Keratinocyte (primary cell): Measurements from ENCODE around the gene SYNE1. TPM values are rescaled to one million over a fixed set of nuclear protein-coding genes. Genes with fewer than 3 reads are reported as not detected.

Experiments
- DNase-seq: peaks from one replicate; pipeline ENCODE4 v3.0.0-alpha.2; 2011; ENCODE audit warnings: low read depth, missing footprints, low spot score
- FAIRE-seq: peaks from 2 replicates; lab custom pipeline; 2011; peaks lifted over from hg19 to GRCh38; lab: Jason Lieb, UNC
- H2AFZ ChIP-seq: 2 replicates; pipeline ENCODE4 v1.6.0; 2012; ENCODE audit warnings: low read length, control low read depth, inconsistent platforms; ENCODE audit not compliant: control insufficient read depth
- H3K27ac ChIP-seq: 2 replicates; pipeline ENCODE4 v1.5.1; 2011; ENCODE audit warnings: low read length; ENCODE audit not compliant: control insufficient read depth, insufficient read depth
- H3K27me3 ChIP-seq: 3 replicates; pipeline ENCODE4 v1.6.0; 2011; ENCODE audit warnings: low read length; ENCODE audit not compliant: control insufficient read depth, insufficient read depth; ENCODE audit errors: extremely low read depth
- H3K36me3 ChIP-seq, 2 experiments: 2 replicates in 1 of 2; 3 replicates in 1 of 2; pipeline ENCODE4 v1.5.1; 2011; ENCODE audit warnings: low read length in 2 of 2, mild to moderate bottlenecking in 1 of 2; ENCODE audit not compliant: control insufficient read depth in 2 of 2, insufficient read depth in 2 of 2; ENCODE audit errors: extremely low read depth in 1 of 2
- H3K4me1 ChIP-seq: 3 replicates; pipeline ENCODE4 v1.5.1; 2011; ENCODE audit warnings: low read length; ENCODE audit not compliant: control insufficient read depth, insufficient read depth; ENCODE audit errors: extremely low read depth
- H3K4me2 ChIP-seq: 3 replicates; pipeline ENCODE4 v1.6.0; 2011; ENCODE audit warnings: low read depth, low read length; ENCODE audit not compliant: control insufficient read depth, insufficient read depth; ENCODE audit errors: extremely low read depth
- H3K4me3 ChIP-seq, 3 experiments: fragments of 200-600 bp in 1 of 3; sonication (generic) in 1 of 3; 2 replicates in 2 of 3; 3 replicates in 1 of 3; pipeline ENCODE4 v1.5.1; 2011 to 2016; ENCODE audit warnings: low read length in 3 of 3, mild to moderate bottlenecking in 3 of 3, control low read depth in 2 of 3, inconsistent platforms in 1 of 3, low read depth in 1 of 3, mixed read lengths in 1 of 3, mixed run types in 1 of 3, moderate library complexity in 1 of 3; ENCODE audit not compliant: control insufficient read depth in 2 of 3, insufficient read depth in 2 of 3; ENCODE audit errors: extremely low read depth in 1 of 3
- H3K79me2 ChIP-seq: 2 replicates; pipeline ENCODE4 v1.6.0; 2012; ENCODE audit warnings: low read length; ENCODE audit not compliant: control insufficient read depth, insufficient read depth
- H3K9ac ChIP-seq: 3 replicates; pipeline ENCODE4 v1.6.0; 2011; ENCODE audit warnings: low read length; ENCODE audit not compliant: control insufficient read depth, insufficient read depth; ENCODE audit errors: extremely low read depth
- H3K9me1 ChIP-seq: 3 replicates; pipeline ENCODE4 v1.6.0; 2011; ENCODE audit warnings: low read length; ENCODE audit not compliant: control insufficient read depth, insufficient read depth; ENCODE audit errors: extremely low read depth
- H3K9me3 ChIP-seq: 2 replicates; pipeline ENCODE4 v1.5.1; 2012; ENCODE audit warnings: low read depth, low read length; ENCODE audit not compliant: control insufficient read depth
- H4K20me1 ChIP-seq: 3 replicates; pipeline ENCODE4 v1.6.0; 2011; ENCODE audit warnings: low read length; ENCODE audit not compliant: control insufficient read depth, insufficient read depth; ENCODE audit errors: extremely low read depth
- EZH2 ChIP-seq: IDR thresholded peaks from one replicate; pipeline ENCODE4 v1.6.1; 2012; ENCODE audit warnings: inconsistent platforms, mild to moderate bottlenecking, low read length, moderate library complexity
- dilution Hi-C: fragments of 300-500 bp; cut with MboI; formaldehyde crosslinking; loops from one replicate; pipeline ENCODE4 v1.7.0; 2020; ENCODE audit warnings: low sequenced_read_pairs; ENCODE audit not compliant: extremely low pct_ligation_motif_present
- polyA plus RNA-seq, 5 experiments: library from polyadenylated mRNA; depleted of rRNA in 3 of 5; stranded (reverse) in 3 of 5; stranded (forward) in 1 of 5; unstranded in 1 of 5; fragments of >200 nt; gene quantifications; 1 replicate in 1 of 5; 2 replicates in 3 of 5; 3 replicates in 1 of 5; pipeline versions ENCODE4 v1.2.1 to v1.2.3, GENCODE V29; 2011 to 2012; ENCODE audit warnings: missing spikeins in 2 of 5, low read depth in 1 of 5, low replicate concordance in 1 of 5
- TF ChIP-seq, protein P1 (sequence below), 3 experiments: IDR thresholded peaks in 1 of 3; conservative IDR thresholded peaks in 1 of 3; optimal IDR thresholded peaks in 1 of 3; 2 replicates in 2 of 3; 3 replicates in 1 of 3; pipeline versions ENCODE3 to v1.5.1; 2011; ENCODE audit warnings: low read length in 3 of 3, mild to moderate bottlenecking in 3 of 3, moderate library complexity in 2 of 3, control low read depth in 1 of 3, inconsistent platforms in 1 of 3; ENCODE audit not compliant: insufficient read depth in 2 of 3; ENCODE audit errors: extremely low read depth in 1 of 3

Gene SYNE1
- polyA plus RNA-seq, 1 donor (not counting 4 experiments of a cell fraction or from before 2014, with no cell fraction given) = 4.0 TPM

DNA sequence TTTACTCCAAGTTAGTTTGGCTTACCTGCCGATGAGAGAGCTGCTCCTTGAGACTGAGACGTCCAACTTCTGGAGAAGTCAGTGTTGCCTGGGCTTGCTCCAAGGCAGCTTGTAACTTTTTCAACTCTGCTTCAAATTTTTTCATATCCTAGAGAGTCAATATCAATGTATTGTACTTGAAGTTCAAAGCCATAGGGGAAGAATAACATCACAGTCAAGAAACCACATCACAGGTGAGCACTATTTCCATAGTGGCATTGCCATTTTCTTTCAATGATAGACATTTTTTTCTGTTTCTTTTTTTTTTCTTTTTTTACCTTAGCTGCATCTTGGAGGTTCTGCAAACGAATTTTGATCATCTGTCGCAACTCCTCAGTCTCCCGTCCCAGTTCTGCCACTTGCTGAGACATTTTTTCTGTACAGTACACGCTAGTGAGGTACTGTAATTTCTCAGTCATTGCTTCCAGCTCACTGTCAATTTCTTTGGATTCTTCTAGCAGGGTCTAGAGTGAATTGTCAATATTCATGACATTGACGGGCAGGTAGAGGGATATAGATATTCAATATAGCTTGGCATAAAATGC, 326.7 kb downstream of the SYNE1 start:
- Histone ChIP-seq H3K9ac (no peak overlapping the region), H3K9me1 (no peaks in the 10 kb centered on the region), H4K20me1 (no peaks in the 10 kb centered on the region), H2AFZ (no peak overlapping the region), H3K9me3 (no peaks in the 10 kb centered on the region), H3K36me3 (no peaks in the 10 kb centered on the region), H3K4me3 (no peak overlapping the region), H3K79me2 (no peaks in the 10 kb centered on the region), H3K4me1 (peaks cover 10% of the 10 kb centered on the region), H3K4me2 (no peak overlapping the region), H3K27me3 (no peaks in the 10 kb centered on the region), H3K27ac (no peak overlapping the region)
- no peak for TF ChIP-seq EZH2
- FAIRE-seq (no peak), DNase-seq (no peak)
- dilution Hi-C loops = no loop called here

DNA sequence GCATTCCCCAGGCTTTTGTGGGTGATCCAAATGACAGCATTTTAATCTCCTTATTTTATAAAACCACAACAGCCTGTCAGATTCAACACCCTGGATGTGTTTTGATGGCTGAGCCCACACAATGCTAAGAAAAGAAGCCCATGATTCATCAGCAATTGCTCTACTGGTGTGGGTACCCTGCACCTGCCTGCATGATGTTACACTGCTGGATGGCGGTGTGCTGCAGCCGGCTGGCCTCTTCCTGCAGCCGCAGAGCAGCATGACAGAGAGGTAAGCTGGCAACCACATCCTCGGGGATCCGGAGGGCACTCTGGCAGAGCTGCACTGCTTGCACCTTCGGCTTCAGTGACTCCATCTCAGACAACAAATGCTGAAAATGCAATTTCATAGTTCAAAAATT, 327.5 kb downstream of the SYNE1 start:
- dilution Hi-C loops = no loop called here
- FAIRE-seq = no peak
- H3K4me3 ChIP-seq = no peak overlapping the region

More for the DNA sequence above, 327.5 kb downstream of the SYNE1 start:
- no peak for DNase-seq
- no peaks in the 10 kb centered on the region for H3K27me3 ChIP-seq
- H3K79me2 ChIP-seq = no peaks in the 10 kb centered on the region
- no peaks in the 10 kb centered on the region for H3K9me1 ChIP-seq
- H4K20me1 ChIP-seq = no peaks in the 10 kb centered on the region
- H3K9ac ChIP-seq = no peak overlapping the region
- no peaks in the 10 kb centered on the region for H3K9me3 ChIP-seq
- H3K36me3 ChIP-seq = no peaks in the 10 kb centered on the region
- H3K27ac ChIP-seq = no peak overlapping the region
- no peak for TF ChIP-seq EZH2
- TF ChIP-seq, protein P1, sequence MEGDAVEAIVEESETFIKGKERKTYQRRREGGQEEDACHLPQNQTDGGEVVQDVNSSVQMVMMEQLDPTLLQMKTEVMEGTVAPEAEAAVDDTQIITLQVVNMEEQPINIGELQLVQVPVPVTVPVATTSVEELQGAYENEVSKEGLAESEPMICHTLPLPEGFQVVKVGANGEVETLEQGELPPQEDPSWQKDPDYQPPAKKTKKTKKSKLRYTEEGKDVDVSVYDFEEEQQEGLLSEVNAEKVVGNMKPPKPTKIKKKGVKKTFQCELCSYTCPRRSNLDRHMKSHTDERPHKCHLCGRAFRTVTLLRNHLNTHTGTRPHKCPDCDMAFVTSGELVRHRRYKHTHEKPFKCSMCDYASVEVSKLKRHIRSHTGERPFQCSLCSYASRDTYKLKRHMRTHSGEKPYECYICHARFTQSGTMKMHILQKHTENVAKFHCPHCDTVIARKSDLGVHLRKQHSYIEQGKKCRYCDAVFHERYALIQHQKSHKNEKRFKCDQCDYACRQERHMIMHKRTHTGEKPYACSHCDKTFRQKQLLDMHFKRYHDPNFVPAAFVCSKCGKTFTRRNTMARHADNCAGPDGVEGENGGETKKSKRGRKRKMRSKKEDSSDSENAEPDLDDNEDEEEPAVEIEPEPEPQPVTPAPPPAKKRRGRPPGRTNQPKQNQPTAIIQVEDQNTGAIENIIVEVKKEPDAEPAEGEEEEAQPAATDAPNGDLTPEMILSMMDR (optimal IDR thresholded peaks at IDR 0.05 in 1 of 3, IDR thresholded peaks at IDR 0.05 in 1 of 3, conservative IDR thresholded peaks at IDR 0.05 in 1 of 3; ENCODE audit: extremely low read depth in 1 of 3, insufficient read depth in 2 of 3, low read length in 3 of 3) = no peak
- no peak overlapping the region for H2AFZ ChIP-seq
- peaks cover 10% of the 10 kb centered on the region for H3K4me1 ChIP-seq
- no peak overlapping the region for H3K4me2 ChIP-seq
